HEK293 (cell line): ENCODE measurements around the gene UHRF1.

Source experiments
- CTCF ChIA-PET: fragments of 350-600 bp; formaldehyde crosslinking; extraction: SDS; loops from one replicate; lab custom pipeline; 2021; ENCODE audit warnings: antibody characterized with exemption; lab: Yijun Ruan, JAX
- POLR2A ChIA-PET: fragments of 300-600 bp; formaldehyde crosslinking; extraction: SDS; loops from one replicate; lab custom pipeline; 2020; ENCODE audit warnings: antibody characterized with exemption, inconsistent platforms; lab: Yijun Ruan, JAX
- H3K27ac ChIP-seq: fragments of 200-500 bp; sonication (Bioruptor generic); 2 replicates; pipeline ENCODE4 v1.5.1; 2014; ENCODE audit warnings: low read depth, low read length, control low read depth, inconsistent platforms; ENCODE audit errors: extremely low read depth
- H3K36me3 ChIP-seq, 2 experiments: fragments of 200-500 bp in 1 of 2; sonication (Bioruptor generic) in 1 of 2; 1 replicate in 1 of 2; 2 replicates in 1 of 2; pipeline ENCODE4 v1.5.1; 2014 to 2017; ENCODE audit warnings: inconsistent platforms in 2 of 2, low read length in 2 of 2; ENCODE audit not compliant: control insufficient read depth in 2 of 2, insufficient read depth in 1 of 2
- H3K4me1 ChIP-seq: fragments of 200-500 bp; sonication (Bioruptor generic); 2 replicates; pipeline ENCODE4 v1.5.1; 2014; ENCODE audit warnings: mild to moderate bottlenecking, low read length, inconsistent platforms; ENCODE audit not compliant: control insufficient read depth, insufficient read depth
- H3K4me3 ChIP-seq: 2 replicates; pipeline ENCODE4 v1.5.1; 2011; ENCODE audit warnings: low read depth, mild to moderate bottlenecking, control low read depth, low read length, moderate library complexity
- H3K9me3 ChIP-seq: fragments of 200-500 bp; sonication (Bioruptor generic); 2 replicates; pipeline ENCODE4 v1.5.1; 2014; ENCODE audit warnings: low read depth, low read length, inconsistent platforms; ENCODE audit not compliant: control insufficient read depth, insufficient read depth
- AEBP2 ChIP-seq: fragments of 450-650 bp; formaldehyde crosslinking; IDR thresholded peaks from 2 replicates; pipeline ENCODE4 v1.5.1; 2016; ENCODE audit warnings: missing biosample characterization, missing genetic modification characterization, borderline replicate concordance
- BCL6B ChIP-seq: fragments of 450-650 bp; formaldehyde crosslinking; IDR thresholded peaks from 2 replicates; pipeline ENCODE4 v1.5.1; 2017; ENCODE audit warnings: missing biosample characterization, missing genetic modification characterization
- EGR2 ChIP-seq: fragments of 450-650 bp; formaldehyde crosslinking; IDR thresholded peaks from 2 replicates; pipeline ENCODE4 v1.5.1; 2016; ENCODE audit warnings: low read depth, missing biosample characterization, missing genetic modification characterization
- PATZ1 ChIP-seq: fragments of 450-650 bp; formaldehyde crosslinking; IDR thresholded peaks from 2 replicates; pipeline ENCODE4 v1.5.1; 2016; ENCODE audit warnings: missing biosample characterization, missing genetic modification characterization
- PRDM6 ChIP-seq: fragments of 450-650 bp; formaldehyde crosslinking; IDR thresholded peaks from 2 replicates; pipeline ENCODE4 v1.5.1; 2017; ENCODE audit warnings: missing biosample characterization, missing genetic modification characterization
- WT1 ChIP-seq: fragments of 450-650 bp; formaldehyde crosslinking; IDR thresholded peaks from 2 replicates; pipeline ENCODE4 v1.5.1; 2016; ENCODE audit warnings: missing biosample characterization, missing genetic modification characterization
- ZBTB7A ChIP-seq: fragments of 450-650 bp; formaldehyde crosslinking; IDR thresholded peaks from 2 replicates; pipeline ENCODE4 v1.5.1; 2016; ENCODE audit warnings: low read depth, missing biosample characterization, missing genetic modification characterization
- ZFHX2 ChIP-seq: fragments of 450-650 bp; formaldehyde crosslinking; conservative IDR thresholded peaks from 2 replicates; pipeline ENCODE4 v1.5.1; 2016; ENCODE audit warnings: missing biosample characterization, missing genetic modification characterization
- ZFP3 ChIP-seq: fragments of 450-650 bp; formaldehyde crosslinking; IDR thresholded peaks from 2 replicates; pipeline ENCODE4 v1.5.1; 2016; ENCODE audit warnings: low read depth, missing biosample characterization, missing genetic modification characterization
- ZNF16 ChIP-seq: fragments of 450-650 bp; formaldehyde crosslinking; IDR thresholded peaks from 2 replicates; pipeline ENCODE4 v1.5.1; 2016; ENCODE audit warnings: low read depth, missing biosample characterization, missing genetic modification characterization
- ZNF18 ChIP-seq: fragments of 450-650 bp; formaldehyde crosslinking; IDR thresholded peaks from 2 replicates; pipeline ENCODE4 v1.5.1; 2016; ENCODE audit warnings: missing biosample characterization, missing genetic modification characterization
- ZNF202 ChIP-seq: fragments of 450-650 bp; formaldehyde crosslinking; IDR thresholded peaks from 2 replicates; pipeline ENCODE4 v1.5.1; 2016; ENCODE audit warnings: missing biosample characterization, missing genetic modification characterization, borderline replicate concordance
- ZNF366 ChIP-seq: fragments of 450-650 bp; formaldehyde crosslinking; conservative IDR thresholded peaks from 2 replicates; pipeline ENCODE4 v1.5.1; 2016; ENCODE audit warnings: missing biosample characterization, missing genetic modification characterization
- ZNF391 ChIP-seq: fragments of 450-650 bp; formaldehyde crosslinking; IDR thresholded peaks from 2 replicates; pipeline ENCODE4 v1.5.1; 2016; ENCODE audit warnings: low read depth, missing biosample characterization, missing genetic modification characterization, borderline replicate concordance
- ZNF585B ChIP-seq: fragments of 450-650 bp; formaldehyde crosslinking; IDR thresholded peaks from 2 replicates; pipeline ENCODE4 v1.5.1; 2016; ENCODE audit warnings: missing biosample characterization, missing genetic modification characterization
- ZNF626 ChIP-seq: fragments of 450-650 bp; sonication (Bioruptor Pico); formaldehyde crosslinking; IDR thresholded peaks from 2 replicates; pipeline ENCODE4 v1.5.1; 2018; ENCODE audit warnings: missing biosample characterization, missing genetic modification characterization, inconsistent platforms
- ZNF707 ChIP-seq: fragments of 450-650 bp; formaldehyde crosslinking; IDR thresholded peaks from 2 replicates; pipeline ENCODE4 v1.5.1; 2016; ENCODE audit warnings: missing biosample characterization, missing genetic modification characterization
- ZNF747 ChIP-seq: fragments of 450-650 bp; formaldehyde crosslinking; IDR thresholded peaks from 2 replicates; pipeline ENCODE4 v1.5.1; 2016; ENCODE audit warnings: missing biosample characterization, missing genetic modification characterization
- ZNF830 ChIP-seq: fragments of 450-650 bp; IDR thresholded peaks from 2 replicates; pipeline ENCODE4 v1.5.0; 2018; ENCODE audit warnings: missing biosample characterization, missing genetic modification characterization, low read depth, mild to moderate bottlenecking, moderate library complexity
- ZSCAN16 ChIP-seq: fragments of 450-650 bp; formaldehyde crosslinking; IDR thresholded peaks from 2 replicates; pipeline ENCODE4 v1.5.1; 2016; ENCODE audit warnings: missing biosample characterization, missing genetic modification characterization
- ZSCAN23 ChIP-seq: fragments of 450-650 bp; formaldehyde crosslinking; IDR thresholded peaks from 2 replicates; pipeline ENCODE4 v1.5.1; 2016; ENCODE audit warnings: missing biosample characterization, missing genetic modification characterization

Gene UHRF1

GRCh38 chr19:4997297-4997696, 88.0 kb downstream of the UHRF1 start:
- peaks cover 9 to 12% of the 10 kb centered on the region in 2 experiments; a peak in 2 of 3 replicates for H3K36me3 ChIP-seq
- TF ChIP-seq ZBTB7A (tag by site-specific recombination) (no peak), PRDM6 (tag by site-specific recombination) (no peak), ZNF830 (tag by site-specific recombination) (no peak), ZNF747 (tag by site-specific recombination) (no peak), WT1 (tag by site-specific recombination) (no peak), ZFP3 (tag by site-specific recombination) (no peak), ZNF707 (tag by site-specific recombination) (no peak), ZNF626 (tag by site-specific recombination) (no peak), ZSCAN23 (tag by site-specific recombination) (no peak), ZSCAN16 (tag by site-specific recombination) (no peak), ZNF16 (tag by site-specific recombination) (no peak), BCL6B (tag by site-specific recombination) (no peak), ZNF585B (tag by site-specific recombination) (no peak), ZNF18 (tag by site-specific recombination) (no peak)
- H3K9me3 ChIP-seq: no peaks in the 10 kb centered on the region
- no peak overlapping the region for H3K27ac ChIP-seq
- CTCF ChIA-PET: no interaction called here
- H3K4me1 ChIP-seq: no peaks in the 10 kb centered on the region
- POLR2A ChIA-PET: no interaction called here
- H3K4me3 ChIP-seq: no peak overlapping the region

- TF ChIP-seq ZFHX2 (tag by site-specific recombination): peak; percentile 74
- no peak for TF ChIP-seq AEBP2 (tag by site-specific recombination)
- no peak for TF ChIP-seq ZNF202 (tag by site-specific recombination)
- TF ChIP-seq EGR2 (tag by site-specific recombination): peak; percentile 80
- no peak for TF ChIP-seq ZNF391 (tag by site-specific recombination)
- peak; percentile 95 for TF ChIP-seq ZNF366 (tag by site-specific recombination)
- TF ChIP-seq PATZ1 (tag by site-specific recombination): no peak
- Histone ChIP-seq H3K27ac (no peak overlapping the region), H3K4me1 (no peaks in the 10 kb centered on the region), H3K4me3 (no peak overlapping the region), H3K9me3 (no peaks in the 10 kb centered on the region), H3K36me3 (peaks cover 4 to 9% of the 10 kb centered on the region in 2 experiments; a peak in 2 of 3 replicates)
- POLR2A ChIA-PET: no interaction called here
- CTCF ChIA-PET: interaction anchor here (0.7 to 2.8 kb wide), 4 partner anchors 10 to 21 kb away, joined by 3 to 21 read pairs (median 4); no protein-coding TSS in a partner anchor
Observed at GRCh38 chr19:5000120-5000611, 90.9 kb downstream of the UHRF1 start.
